NCI-H748 treated with DMSO at 0.1 percent for 48 hours (cell line): Measurements from ENCODE around the gene BCDIN3D.
"Not testable (repeated sequence)": the region's sequence is repeated elsewhere in the genome, so short reads cannot be mapped to it uniquely, and the experiment has no call there.

ENCODE experiments used
- DNase-seq: peaks from one replicate; lab custom pipeline; 2025; lab: John Stamatoyannopoulos, UW

The BCDIN3D gene

GRCh38 chr12:49860921-49861320, 18.0 kb upstream of the BCDIN3D start:
- DNase-seq = not testable (repeated sequence)

- not testable (repeated sequence) for DNase-seq
These were observed 13.0 kb upstream of the BCDIN3D start for GRCh38 chr12:49855890-49856289.

- DNase-seq = no peak
These were observed 12.1 kb upstream of the BCDIN3D start for GRCh38 chr12:49854976-49855375.

GRCh38 chr12:49853671-49854070, 10.8 kb upstream of the BCDIN3D start:
- no peak for DNase-seq

- DNase-seq = no peak
These were observed 4.3 kb upstream of the BCDIN3D start for GRCh38 chr12:49847161-49847560.

GRCh38 chr12:49846032-49846431, 3.1 kb upstream of the BCDIN3D start:
- DNase-seq = no peak

GRCh38 chr12:49843876-49844437, 1.1 kb upstream of the BCDIN3D start:
- no peak for DNase-seq

GRCh38 chr12:49843411-49843810, 505 bp upstream of the BCDIN3D start:
- no peak for DNase-seq

- no peak for DNase-seq
These were observed 3.8 kb downstream of the BCDIN3D start for GRCh38 chr12:49838973-49839633.

- DNase-seq = no peak
These were observed 10.0 kb downstream of the BCDIN3D start for GRCh38 chr12:49832836-49833421.

- no peak for DNase-seq
These were observed 11.2 kb downstream of the BCDIN3D start for GRCh38 chr12:49831717-49832116.

GRCh38 chr12:49828133-49829091, 14.5 kb downstream of the BCDIN3D start, which contains the start of gene NCKAP5L:
TSS of gene NCKAP5L (minus strand) at chr12:49828413. CDS start at chr12:49804044, 24,369 bp downstream.
- peak; percentile 89 for DNase-seq

- DNase-seq = peak; percentile 22
These were observed 15.4 kb downstream of the BCDIN3D start for GRCh38 chr12:49827401-49828099.

GRCh38 chr12:49827051-49827400, 15.9 kb downstream of the BCDIN3D start:
- DNase-seq = no peak

- DNase-seq = no peak
These were observed 16.9 kb downstream of the BCDIN3D start for GRCh38 chr12:49825971-49826421.

GRCh38 chr12:49825360-49825970, 17.4 kb downstream of the BCDIN3D start:
- DNase-seq = no peak

GRCh38 chr12:49824895-49825294, 18.0 kb downstream of the BCDIN3D start:
- no peak for DNase-seq

- no peak for DNase-seq
These were observed 18.5 kb downstream of the BCDIN3D start for GRCh38 chr12:49824416-49824815.

GRCh38 chr12:49823951-49824350, 19.0 kb downstream of the BCDIN3D start:
- DNase-seq = no peak

- no peak for DNase-seq
These were observed 19.6 kb downstream of the BCDIN3D start for GRCh38 chr12:49823350-49823749.
